Thyroid gland (tissue), 4 donors: ENCODE results near the gene PKP4. TPM values are rescaled to one million over a fixed set of nuclear protein-coding genes. Genes with fewer than 3 reads are reported as not detected.
"Not testable (repeated sequence)": the region's sequence is repeated elsewhere in the genome, so short reads cannot be mapped to it uniquely, and the experiment has no call there.

ENCODE experiments used
- DNase-seq, 2 donors: peaks; one replicate each; pipeline ENCODE4 v3.0.0-alpha.2; 2019
- H3K27ac ChIP-seq, 3 donors: fragments of 200-600 bp; sonication (generic); 1 replicate in 2 of 3; 2 replicates in 1 of 3; pipeline ENCODE4 v1.5.1; 2016 to 2019; ENCODE audit warnings: mild to moderate bottlenecking in 1 of 3, moderate library complexity in 1 of 3
- H3K27me3 ChIP-seq: fragments of 200-600 bp; sonication (generic); one replicate; pipeline ENCODE4 v1.5.1; 2019
- H3K36me3 ChIP-seq, 2 donors: fragments of 200-600 bp; sonication (generic); one replicate each; pipeline ENCODE4 v1.5.1; 2016 to 2019
- H3K4me1 ChIP-seq, 2 donors: fragments of 200-600 bp; sonication (generic); one replicate each; pipeline ENCODE4 v1.5.1; 2017 to 2019
- H3K4me3 ChIP-seq, 3 donors: fragments of 200-600 bp; sonication (generic); replicated peaks in 1 of 3; 1 replicate in 2 of 3; 2 replicates in 1 of 3; pipeline ENCODE4 v1.5.1; 2016; ENCODE audit warnings: mild to moderate bottlenecking in 1 of 3
- H3K9me3 ChIP-seq: fragments of 200-600 bp; sonication (generic); one replicate; pipeline ENCODE4 v1.5.1; 2017
- CTCF ChIP-seq, 6 experiments: fragments of 200-600 bp in 3 of 6; fragments of 450-650 bp in 3 of 6; sonication (generic) in 3 of 6; IDR thresholded peaks; one replicate each; pipeline ENCODE4 v1.5.1; 2016 to 2019; ENCODE audit warnings: antibody characterized with exemption in 6 of 6, mild to moderate bottlenecking in 2 of 6, inconsistent platforms in 1 of 6, moderate library complexity in 1 of 6
- POLR2A ChIP-seq, 2 donors: fragments of 450-650 bp; IDR thresholded peaks; one replicate each; pipeline ENCODE4 v1.6.1; 2017; ENCODE audit warnings: antibody characterized with exemption in 2 of 2, mild to moderate bottlenecking in 2 of 2, moderate library complexity in 1 of 2
- WGBS, 2 donors: methylation state at CpG; one replicate each; pipeline ENCODE4 v1.1.5; 2017; 5-methylcytosine and 5-hydroxymethylcytosine counted together
- intact Hi-C: fragments of 100-400 bp; cut with DNase I; formaldehyde crosslinking; loops from one replicate; pipeline ENCODE4 v1.15.1; 2023
- total RNA-seq, 4 donors: library from RNA; depleted of rRNA; stranded (reverse); fragments of >200 nt; gene quantifications; one replicate each; pipeline ENCODE4 v1.2.3, GENCODE V29; 2016

PKP4 gene
- total RNA-seq, 4 donors from 2014 or later: 117 to 155 (median 136) TPM

DNA sequence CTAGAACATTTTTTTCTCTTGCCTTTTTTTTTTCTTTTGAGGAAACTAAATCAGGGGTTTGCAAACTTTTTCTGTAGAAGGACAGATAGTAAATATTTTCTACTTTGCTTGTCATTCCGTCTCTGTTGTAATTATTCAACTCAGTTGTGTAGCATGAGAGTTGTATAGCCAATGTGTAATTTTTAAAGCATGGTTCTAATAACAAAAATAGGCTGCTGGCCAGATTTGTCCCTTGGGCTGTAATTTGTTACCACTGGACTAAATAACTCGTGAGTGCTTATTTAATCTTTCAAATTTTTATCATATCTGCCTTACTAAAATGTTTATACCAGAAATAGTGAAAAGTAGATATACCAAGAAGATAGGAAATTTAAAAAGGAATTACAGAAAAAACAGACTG lies 43.2 kb upstream of the PKP4 start:
- TF ChIP-seq POLR2A (IDR thresholded peaks at IDR 0.05): no peak
- no peak for TF ChIP-seq CTCF (IDR thresholded peaks at IDR 0.05)
- Histone ChIP-seq H3K27me3 (no peaks in the 10 kb centered on the region), H3K4me3 (no peak overlapping the region), H3K36me3 (no peaks in the 10 kb centered on the region), H3K27ac (no peak overlapping the region), H3K9me3 (no peaks in the 10 kb centered on the region), H3K4me1 (no peaks in the 10 kb centered on the region)
- DNase-seq: no peak
- WGBS, 2 donors: 69 to 76% methylated on average over 2 of the region's 2 CpGs
- intact Hi-C loops: no loop called here

DNA sequence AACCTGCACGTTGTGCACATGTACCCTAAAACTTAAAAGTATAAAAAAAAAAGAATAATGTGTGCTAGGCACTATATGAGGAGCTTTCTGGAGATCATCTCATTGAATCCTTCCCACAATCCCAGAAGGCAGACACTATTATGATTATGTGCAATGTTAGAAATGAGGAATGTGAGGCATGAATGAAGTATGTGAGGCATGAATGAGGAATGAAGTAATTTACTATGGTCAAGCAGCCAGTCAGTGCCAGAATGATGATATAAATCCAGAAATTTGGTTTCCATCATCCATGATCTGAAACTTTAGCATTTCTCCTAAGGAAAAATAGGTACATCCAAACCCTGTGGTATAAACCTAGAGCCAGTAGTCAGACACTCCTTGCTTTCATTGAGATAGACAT lies 42.2 kb upstream of the PKP4 start:
- Histone ChIP-seq H3K27ac (no peak overlapping the region), H3K27me3 (no peaks in the 10 kb centered on the region), H3K36me3 (no peaks in the 10 kb centered on the region), H3K4me3 (no peak overlapping the region), H3K9me3 (no peaks in the 10 kb centered on the region), H3K4me1 (no peaks in the 10 kb centered on the region)
- 95 to 98% methylated on average over 1 of the region's 1 CpG for WGBS, 2 donors
- TF ChIP-seq CTCF (IDR thresholded peaks at IDR 0.05): no peak
- no peak for DNase-seq
- intact Hi-C loops: no loop called here

GRCh38 chr2:158432117-158432516 lies 24.6 kb upstream of the PKP4 start:
- H3K27ac ChIP-seq: no peak overlapping the region
- TF ChIP-seq CTCF (IDR thresholded peaks at IDR 0.05): no peak
- no peak for TF ChIP-seq POLR2A (IDR thresholded peaks at IDR 0.05)
- intact Hi-C loops: no loop called here
- no peak overlapping the region for H3K4me3 ChIP-seq
- no peak for DNase-seq
- H3K27me3 ChIP-seq: no peaks in the 10 kb centered on the region
- no peaks in the 10 kb centered on the region for H3K4me1 ChIP-seq
- H3K9me3 ChIP-seq: no peaks in the 10 kb centered on the region
- H3K36me3 ChIP-seq: no peaks in the 10 kb centered on the region

DNA sequence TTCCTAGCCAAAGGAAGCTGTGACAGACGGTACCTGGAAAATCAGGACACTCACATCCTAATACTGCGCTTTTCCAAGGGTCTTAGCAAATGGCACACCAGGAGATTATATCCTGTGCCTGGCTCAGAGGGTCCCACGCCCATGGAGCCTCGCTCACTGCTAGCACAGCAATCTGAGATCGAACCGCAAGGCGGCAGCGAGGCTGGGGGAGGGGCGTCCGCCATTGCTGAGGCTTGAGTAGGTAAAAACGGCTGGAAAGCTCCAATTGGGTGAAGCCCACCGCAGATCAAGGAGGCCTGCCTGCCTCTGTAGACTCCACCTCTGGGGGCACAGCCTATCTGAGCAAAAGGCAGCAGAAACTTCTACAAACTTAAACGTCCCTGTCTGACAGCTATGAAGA lies 23.0 kb upstream of the PKP4 start:
- 84 to 96% methylated on average over 12 to 13 of the region's 13 CpGs for WGBS, 2 donors
- H3K36me3 ChIP-seq, H3K4me1 ChIP-seq, intact Hi-C loops, H3K4me3 ChIP-seq, H3K9me3 ChIP-seq, DNase-seq, H3K27me3 ChIP-seq, H3K27ac ChIP-seq: not testable (repeated sequence)

DNA sequence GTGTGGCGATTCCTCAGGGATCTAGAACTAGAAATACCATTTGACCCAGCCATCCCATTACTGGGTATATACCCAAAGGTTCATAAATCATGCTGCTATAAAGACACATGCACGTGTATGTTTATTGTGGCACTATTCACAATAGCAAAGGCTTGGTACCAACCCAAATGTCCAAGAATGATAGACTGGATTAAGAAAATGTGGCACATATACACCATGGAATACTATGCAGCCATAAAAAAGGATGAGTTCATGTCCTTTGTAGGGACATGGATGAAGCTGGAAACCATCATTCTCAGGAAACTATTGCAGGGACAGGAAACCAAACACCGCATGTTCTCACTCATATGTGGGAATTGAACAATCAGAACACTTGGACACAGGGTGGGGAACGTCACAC lies 17.7 kb upstream of the PKP4 start:
- whole genome bisulfite sequencing, 2 donors: 94 to 99% methylated on average over 4 of the region's 4 CpGs

GRCh38 chr2:158443606-158444005 lies 13.1 kb upstream of the PKP4 start:
- Histone ChIP-seq H3K9me3 (no peaks in the 10 kb centered on the region), H3K4me1 (no peaks in the 10 kb centered on the region), H3K27me3 (no peaks in the 10 kb centered on the region), H3K36me3 (no peaks in the 10 kb centered on the region), H3K27ac (no peak overlapping the region), H3K4me3 (no peak overlapping the region)
- 95% methylated on average over 1 of the region's 1 CpG for WGBS, 2 donors
- intact Hi-C loops: no loop called here
- TF ChIP-seq POLR2A (IDR thresholded peaks at IDR 0.05): no peak
- TF ChIP-seq CTCF (IDR thresholded peaks at IDR 0.05): no peak
- DNase-seq: peak; percentile 46 to 59

More for the DNA sequence above, 17.7 kb upstream of the PKP4 start:
- DNase-seq, H3K36me3 ChIP-seq, intact Hi-C loops, H3K27ac ChIP-seq, H3K9me3 ChIP-seq, H3K4me1 ChIP-seq, H3K27me3 ChIP-seq, H3K4me3 ChIP-seq: not testable (repeated sequence)
